Glutamatergic neuron (in vitro differentiated cells): ENCODE measurements around the gene RYR1. TPM values are rescaled to one million over a fixed set of nuclear protein-coding genes. Genes with fewer than 3 reads are reported as not detected.

Source experiments
- DNase-seq: peaks from one replicate; pipeline ENCODE4 v3.0.0; 2022
- H3K27ac Mint-ChIP-seq: one replicate; pipeline ENCODE4 v1.8.0; 2020; ENCODE audit warnings: mild to moderate bottlenecking, mixed read lengths, inconsistent platforms; ENCODE audit not compliant: unreplicated experiment
- H3K27me3 Mint-ChIP-seq: one replicate; pipeline ENCODE4 v1.8.0; 2020; ENCODE audit warnings: mild to moderate bottlenecking, moderate library complexity, mixed read lengths, inconsistent platforms; ENCODE audit not compliant: unreplicated experiment
- H3K36me3 Mint-ChIP-seq: one replicate; pipeline ENCODE4 v1.8.0; 2020; ENCODE audit warnings: mild to moderate bottlenecking, mixed read lengths, inconsistent platforms; ENCODE audit not compliant: unreplicated experiment
- H3K4me1 Mint-ChIP-seq: one replicate; pipeline ENCODE4 v1.8.0; 2020; ENCODE audit warnings: mild to moderate bottlenecking, low read depth, mixed read lengths, inconsistent platforms; ENCODE audit not compliant: unreplicated experiment
- H3K4me3 Mint-ChIP-seq: one replicate; pipeline ENCODE4 v1.8.0; 2020; ENCODE audit warnings: mild to moderate bottlenecking, mixed read lengths, inconsistent platforms; ENCODE audit not compliant: unreplicated experiment
- H3K9me3 Mint-ChIP-seq: one replicate; pipeline ENCODE4 v1.8.0; 2020; ENCODE audit warnings: mild to moderate bottlenecking, moderate library complexity, mixed read lengths, inconsistent platforms; ENCODE audit not compliant: unreplicated experiment
- CTCF ChIP-seq: fragments of 200-600 bp; sonication (generic); IDR thresholded peaks from one replicate; pipeline ENCODE4 v1.5.0; 2021; ENCODE audit not compliant: partially characterized antibody, unreplicated experiment
- total RNA-seq: library from RNA; stranded (reverse); fragmentation: NEBNext Ultra II Directional; extraction: Animal tissue kit (Norgen Biotek cat#: 25700); gene quantifications from one replicate; pipeline ENCODE4 v1.2.1, GENCODE V29; 2021; ENCODE audit not compliant: unreplicated experiment

Gene RYR1
- total RNA-seq, 1 donor from 2014 or later, result 117 TPM

- H3K9me3 Mint-ChIP-seq, result peaks cover 4% of the 10 kb centered on the region
- H3K27ac Mint-ChIP-seq, result no peak overlapping the region
- DNase-seq, result no peak
- no peaks in the 10 kb centered on the region for H3K4me1 Mint-ChIP-seq
- peaks cover 2% of the 10 kb centered on the region for H3K27me3 Mint-ChIP-seq
- TF ChIP-seq CTCF, result no peak
- peaks cover 5% of the 10 kb centered on the region for H3K36me3 Mint-ChIP-seq
- no peak overlapping the region for H3K4me3 Mint-ChIP-seq
Observed at GRCh38 chr19:38524994-38525634, 91.6 kb downstream of the RYR1 start.

- no peak overlapping the region for H3K4me3 Mint-ChIP-seq
- H3K36me3 Mint-ChIP-seq, result peaks cover 5% of the 10 kb centered on the region
- no peak for TF ChIP-seq CTCF
- H3K27ac Mint-ChIP-seq, result no peak overlapping the region
- H3K4me1 Mint-ChIP-seq, result no peaks in the 10 kb centered on the region
- peaks cover 4% of the 10 kb centered on the region for H3K9me3 Mint-ChIP-seq
- peaks cover 2% of the 10 kb centered on the region for H3K27me3 Mint-ChIP-seq
- no peak for DNase-seq
Observed at GRCh38 chr19:38526430-38526829, 92.9 kb downstream of the RYR1 start.

GRCh38 chr19:38527466-38528136 is 94.1 kb downstream of the RYR1 start:
- Mint-ChIP-seq H3K4me1 (no peaks in the 10 kb centered on the region), H3K27ac (no peak overlapping the region), H3K27me3 (peaks cover 2% of the 10 kb centered on the region), H3K9me3 (peaks cover 4% of the 10 kb centered on the region), H3K4me3 (no peak overlapping the region), H3K36me3 (peaks cover 5% of the 10 kb centered on the region)
- no peak for DNase-seq
- no peak for TF ChIP-seq CTCF

- Mint-ChIP-seq H3K27me3 (peaks cover 2% of the 10 kb centered on the region), H3K36me3 (peaks cover 5% of the 10 kb centered on the region), H3K9me3 (peaks cover 4% of the 10 kb centered on the region), H3K4me1 (no peaks in the 10 kb centered on the region), H3K27ac (no peak overlapping the region), H3K4me3 (no peak overlapping the region)
- TF ChIP-seq CTCF, result no peak
- DNase-seq, result no peak
Observed at GRCh38 chr19:38528213-38528755, 94.8 kb downstream of the RYR1 start.

- DNase-seq, result no peak
- H3K4me1 Mint-ChIP-seq, result no peaks in the 10 kb centered on the region
- H3K27me3 Mint-ChIP-seq, result peaks cover 2% of the 10 kb centered on the region
- H3K27ac Mint-ChIP-seq, result no peak overlapping the region
- TF ChIP-seq CTCF, result no peak
- H3K36me3 Mint-ChIP-seq, result peaks cover 5% of the 10 kb centered on the region
- peaks cover 4% of the 10 kb centered on the region for H3K9me3 Mint-ChIP-seq
- no peak overlapping the region for H3K4me3 Mint-ChIP-seq
Observed at GRCh38 chr19:38528931-38529330, 95.4 kb downstream of the RYR1 start.
